Fibroblast of mammary gland (primary cell): ENCODE results near the gene USP47.

Experiments used
- DNase-seq: peaks from one replicate; pipeline ENCODE4 v3.0.0-alpha.2; 2010; ENCODE audit warnings: low read depth
- H3K4me3 ChIP-seq: 2 replicates; pipeline ENCODE4 v1.5.1; 2011; ENCODE audit warnings: low read depth, mild to moderate bottlenecking, low read length, moderate library complexity; ENCODE audit not compliant: control insufficient read depth
- TF ChIP-seq, protein P1 (sequence below): conservative IDR thresholded peaks from 2 replicates; pipeline ENCODE4 v1.5.1; 2011; ENCODE audit warnings: low read depth, low read length, inconsistent platforms; ENCODE audit not compliant: control insufficient read depth, insufficient read depth

The USP47 gene

DNA sequence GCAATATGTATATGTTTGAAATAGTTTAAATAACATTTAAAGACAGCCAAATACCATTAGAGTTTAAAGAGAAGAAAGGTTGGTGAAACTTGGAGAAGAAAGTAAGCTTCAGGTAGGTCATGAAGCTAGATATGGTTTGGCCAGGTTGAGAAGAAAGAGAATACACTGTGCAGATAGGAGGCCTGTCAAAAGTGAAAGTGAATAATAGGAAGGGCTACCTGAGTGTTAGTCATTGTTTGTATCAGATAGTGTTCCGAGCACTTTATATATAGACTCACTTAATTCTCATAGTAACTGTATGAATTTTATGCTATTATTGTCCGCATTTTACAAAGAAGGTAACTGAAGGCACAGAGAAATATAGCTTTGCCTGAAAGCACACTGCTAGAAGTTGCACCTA lies 56.9 kb downstream of the USP47 start:
- TF ChIP-seq, protein P1, sequence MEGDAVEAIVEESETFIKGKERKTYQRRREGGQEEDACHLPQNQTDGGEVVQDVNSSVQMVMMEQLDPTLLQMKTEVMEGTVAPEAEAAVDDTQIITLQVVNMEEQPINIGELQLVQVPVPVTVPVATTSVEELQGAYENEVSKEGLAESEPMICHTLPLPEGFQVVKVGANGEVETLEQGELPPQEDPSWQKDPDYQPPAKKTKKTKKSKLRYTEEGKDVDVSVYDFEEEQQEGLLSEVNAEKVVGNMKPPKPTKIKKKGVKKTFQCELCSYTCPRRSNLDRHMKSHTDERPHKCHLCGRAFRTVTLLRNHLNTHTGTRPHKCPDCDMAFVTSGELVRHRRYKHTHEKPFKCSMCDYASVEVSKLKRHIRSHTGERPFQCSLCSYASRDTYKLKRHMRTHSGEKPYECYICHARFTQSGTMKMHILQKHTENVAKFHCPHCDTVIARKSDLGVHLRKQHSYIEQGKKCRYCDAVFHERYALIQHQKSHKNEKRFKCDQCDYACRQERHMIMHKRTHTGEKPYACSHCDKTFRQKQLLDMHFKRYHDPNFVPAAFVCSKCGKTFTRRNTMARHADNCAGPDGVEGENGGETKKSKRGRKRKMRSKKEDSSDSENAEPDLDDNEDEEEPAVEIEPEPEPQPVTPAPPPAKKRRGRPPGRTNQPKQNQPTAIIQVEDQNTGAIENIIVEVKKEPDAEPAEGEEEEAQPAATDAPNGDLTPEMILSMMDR: no peak
- H3K4me3 ChIP-seq: no peak overlapping the region
- DNase-seq: no peak

DNA sequence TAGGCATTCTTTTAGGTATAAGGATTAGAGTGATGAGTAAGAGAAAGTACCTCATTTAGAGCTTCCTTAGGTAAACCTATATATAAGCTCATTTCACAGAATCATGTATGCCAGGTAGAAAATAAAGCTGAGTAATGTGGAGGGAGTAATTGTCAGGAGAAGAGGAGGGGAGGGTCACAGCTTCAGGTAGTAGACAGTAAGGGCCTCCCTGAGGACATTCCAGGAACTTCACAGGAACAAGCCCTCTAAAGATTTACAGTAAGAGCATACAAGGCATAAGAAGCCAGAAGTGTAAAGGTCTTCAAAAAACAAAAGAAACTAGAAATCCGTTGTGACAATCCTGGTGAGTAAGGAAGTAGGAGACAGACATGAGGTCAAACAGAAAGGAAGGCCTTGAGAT lies 57.6 kb downstream of the USP47 start:
- DNase-seq: no peak
- TF ChIP-seq, protein P1: peak; percentile 8
- no peak overlapping the region for H3K4me3 ChIP-seq

DNA sequence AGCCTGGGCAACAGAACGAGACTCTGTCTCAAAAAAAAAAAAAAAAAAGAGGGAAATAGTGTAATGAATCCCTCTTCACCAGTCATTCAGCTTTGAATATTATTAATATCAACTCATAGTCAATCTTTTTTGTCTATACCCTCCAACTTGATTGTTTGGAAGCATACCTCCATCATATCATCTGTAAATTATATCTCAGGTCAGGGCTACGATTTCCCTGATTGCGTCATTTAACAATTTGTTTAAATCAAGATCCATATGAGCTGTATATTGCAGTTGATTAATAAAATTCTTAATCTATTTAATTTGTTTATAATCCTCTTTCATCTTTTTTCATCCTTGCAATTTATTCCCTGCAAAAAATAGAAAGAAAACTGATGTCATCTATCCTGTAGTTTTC lies 60.2 kb downstream of the USP47 start:
- DNase-seq: no peak
- TF ChIP-seq, protein P1: no peak
- H3K4me3 ChIP-seq: no peak overlapping the region

DNA sequence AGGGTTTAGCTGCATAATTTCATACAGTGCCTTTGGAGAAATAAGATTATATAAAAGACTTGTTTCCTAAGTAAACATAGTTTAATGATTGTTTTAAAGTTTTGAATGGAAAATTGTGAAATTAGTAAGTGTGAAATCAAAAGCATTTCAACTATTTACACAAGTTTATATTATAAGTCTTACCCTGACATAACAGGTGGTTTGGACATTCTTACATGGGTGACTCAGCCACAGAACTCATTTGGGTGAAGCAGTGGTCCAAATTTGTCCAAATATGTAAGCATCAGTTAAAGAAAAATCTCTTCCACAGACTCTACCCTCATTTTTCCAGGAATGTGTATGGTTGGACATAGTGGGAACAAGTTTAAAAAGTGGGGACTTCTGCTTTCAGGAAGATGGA lies 68.0 kb downstream of the USP47 start:
- H3K4me3 ChIP-seq: no peak overlapping the region
- DNase-seq: peak; percentile 6
- TF ChIP-seq, protein P1: no peak

DNA sequence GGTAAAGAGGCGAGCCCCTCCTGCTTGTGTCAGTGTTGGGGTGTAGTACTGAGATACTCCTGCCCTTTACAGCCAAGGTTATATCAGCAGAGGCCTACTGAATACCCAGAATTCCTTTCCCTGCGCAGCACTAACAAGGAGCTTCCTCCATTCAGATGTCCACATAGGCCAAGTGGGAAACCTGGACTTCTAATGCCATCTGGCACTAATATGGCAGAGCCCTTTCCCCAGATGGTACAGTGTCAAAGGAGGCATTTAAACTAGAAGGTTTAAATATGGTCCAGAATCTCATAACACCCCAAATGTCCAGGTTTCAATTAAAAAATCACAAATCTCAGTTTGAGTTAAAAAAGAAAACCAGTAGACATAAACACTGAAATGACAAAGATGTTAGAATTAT lies 68.8 kb downstream of the USP47 start:
- no peak overlapping the region for H3K4me3 ChIP-seq
- TF ChIP-seq, protein P1: no peak
- DNase-seq: no peak

GRCh38 chr11:11913395-11913794 lies 71.6 kb downstream of the USP47 start:
- no peak for DNase-seq
- TF ChIP-seq, protein P1: no peak
- no peak overlapping the region for H3K4me3 ChIP-seq

- H3K4me3 ChIP-seq: no peak overlapping the region
- TF ChIP-seq, protein P1: no peak
- no peak for DNase-seq
Observed at GRCh38 chr11:11915625-11916024, 73.9 kb downstream of the USP47 start.
